ENCODE results near the gene GRK4. TPM values are rescaled to one million over a fixed set of nuclear protein-coding genes. Genes with fewer than 3 reads are reported as not detected.
"Not testable (repeated sequence)": the region's sequence is repeated elsewhere in the genome, so short reads cannot be mapped to it uniquely, and the experiment has no call there.

GRK4 gene
- total RNA-seq, 1 experiment from 2014 or later: 4.5 TPM

DNA sequence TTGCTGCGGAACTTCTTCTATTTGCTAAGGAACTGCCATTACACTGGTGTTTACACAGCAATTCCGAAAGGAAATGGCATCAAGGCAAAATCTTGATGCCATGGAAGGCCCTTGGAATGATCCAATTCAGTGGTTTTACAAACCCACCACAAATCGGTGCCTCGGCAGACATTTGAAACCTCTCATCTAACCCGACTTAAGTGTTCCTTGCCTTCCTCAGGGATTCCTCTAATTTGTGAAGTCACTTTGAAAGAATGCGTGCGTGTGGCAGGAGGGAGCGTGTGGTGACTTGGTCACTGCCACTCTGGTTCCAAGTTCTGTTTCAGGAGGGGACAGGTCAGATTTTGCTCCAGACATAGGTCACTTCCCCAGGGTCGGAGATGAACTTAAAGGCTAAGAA lies 4.9 kb upstream of the GRK4 start:
- intact Hi-C loops (cut with micrococcal nuclease): no loop called here
- Mint-ChIP-seq H3K27me3 (ENCODE audit: insufficient read depth, unreplicated experiment) (no peaks in the 10 kb centered on the region), H3K4me1 (ENCODE audit: insufficient read depth, unreplicated experiment) (peaks cover 9% of the 10 kb centered on the region), H3K9me3 (ENCODE audit: unreplicated experiment) (no peaks in the 10 kb centered on the region), H3K4me3 (ENCODE audit: unreplicated experiment) (no peak overlapping the region), H3K36me3 (ENCODE audit: insufficient read depth, unreplicated experiment) (peaks cover 76% of the 10 kb centered on the region), H3K27ac (ENCODE audit: low read depth, unreplicated experiment) (peak overlapping the region; percentile 27)
- ChIA-PET CTCF (interaction anchor here (1.5 to 1.7 kb wide), 2 partner anchors 9 to 20 kb away, joined by 3 to 6 read pairs; no protein-coding TSS in a partner anchor), POLR2A (interaction anchor here (1.5 to 2.3 kb wide), 2 partner anchors 15 to 23 kb away, joined by 5 to 6 read pairs; no protein-coding TSS in a partner anchor)
- no peak for TF ChIP-seq CTCF (IDR thresholded peaks at IDR 0.05; ENCODE audit: unreplicated experiment)
- DNase-seq (ENCODE audit: unreplicated experiment): no peak
- no TSS peak for BruUV-seq (replicated peaks)

DNA sequence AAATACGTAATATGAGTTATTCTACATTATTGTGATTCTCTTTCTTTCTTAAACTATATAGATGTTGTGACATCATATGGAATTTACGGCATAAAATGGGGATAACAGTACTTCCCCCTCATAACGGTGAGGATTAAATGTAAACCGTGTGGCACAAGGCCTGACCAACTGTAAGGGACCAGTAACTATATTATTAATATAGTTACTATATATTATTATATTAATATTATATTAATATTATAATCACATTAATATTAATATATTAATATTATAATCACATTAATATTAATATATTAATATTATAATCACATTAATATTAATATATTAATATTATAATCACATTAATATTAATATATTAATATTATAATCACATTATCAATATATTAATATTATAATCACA lies 2.9 kb upstream of the GRK4 start:
- CTCF ChIA-PET: interaction anchor here (0.6 to 0.9 kb wide), 2 partner anchors 12 to 98 kb away, joined by 4 to 6 read pairs; no protein-coding TSS in a partner anchor
- H3K27ac Mint-ChIP-seq (ENCODE audit: low read depth, unreplicated experiment); H3K27me3 Mint-ChIP-seq (ENCODE audit: insufficient read depth, unreplicated experiment); DNase-seq (ENCODE audit: unreplicated experiment); intact Hi-C loops (cut with micrococcal nuclease); H3K9me3 Mint-ChIP-seq (ENCODE audit: unreplicated experiment); H3K4me3 Mint-ChIP-seq (ENCODE audit: unreplicated experiment); POLR2A ChIA-PET; BruUV-seq (replicated peaks): not testable (repeated sequence)
- H3K4me1 Mint-ChIP-seq (ENCODE audit: insufficient read depth, unreplicated experiment): peaks cover 16% of the 10 kb centered on the region
- H3K36me3 Mint-ChIP-seq (ENCODE audit: insufficient read depth, unreplicated experiment): peaks cover 65% of the 10 kb centered on the region

DNA sequence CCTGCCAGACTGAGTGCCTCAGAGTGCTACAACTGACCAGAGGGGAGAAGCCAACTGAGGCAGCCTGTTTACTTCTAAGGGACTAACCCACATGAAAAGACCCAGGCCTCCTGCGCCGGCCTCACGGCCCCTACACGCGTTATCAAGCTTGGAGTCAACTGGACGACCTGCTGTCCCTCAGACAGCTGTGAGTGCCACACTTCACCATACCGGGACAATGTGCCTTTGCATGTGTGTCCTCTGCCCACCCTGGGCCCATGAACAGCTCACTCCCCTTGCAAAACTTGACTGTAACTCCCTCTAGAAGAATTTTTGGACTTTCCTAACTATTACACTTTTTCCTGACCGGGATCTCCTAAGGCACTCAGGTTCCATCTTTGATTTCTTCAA lies 2.0 kb upstream of the GRK4 start:
- ChIA-PET POLR2A (interaction anchor here (0.7 to 5.5 kb wide), 8 partner anchors 8 to 117 kb away, joined by 3 to 120 read pairs (median 29); no protein-coding TSS in a partner anchor), CTCF (interaction anchor here (0.5 to 4.4 kb wide), 6 partner anchors 13 to 200 kb away, joined by 3 to 25 read pairs (median 6); no protein-coding TSS in a partner anchor)
- no peak for TF ChIP-seq CTCF (IDR thresholded peaks at IDR 0.05; ENCODE audit: unreplicated experiment)
- Mint-ChIP-seq H3K9me3 (ENCODE audit: unreplicated experiment) (no peaks in the 10 kb centered on the region), H3K27me3 (ENCODE audit: insufficient read depth, unreplicated experiment) (no peaks in the 10 kb centered on the region), H3K27ac (ENCODE audit: low read depth, unreplicated experiment) (peak overlapping the region; percentile 94), H3K36me3 (ENCODE audit: insufficient read depth, unreplicated experiment) (peaks cover 60% of the 10 kb centered on the region), H3K4me3 (ENCODE audit: unreplicated experiment) (peak overlapping the region; percentile 88), H3K4me1 (ENCODE audit: insufficient read depth, unreplicated experiment) (peaks cover 16% of the 10 kb centered on the region)
- BruUV-seq (replicated peaks): no TSS peak
- intact Hi-C loops (cut with micrococcal nuclease): no loop called here
- DNase-seq (ENCODE audit: unreplicated experiment): peak; percentile 29

- Mint-ChIP-seq H3K4me3 (ENCODE audit: unreplicated experiment) (peak overlapping the region; percentile 88), H3K9me3 (ENCODE audit: unreplicated experiment) (no peaks in the 10 kb centered on the region), H3K36me3 (ENCODE audit: insufficient read depth, unreplicated experiment) (peaks cover 55% of the 10 kb centered on the region), H3K27ac (ENCODE audit: low read depth, unreplicated experiment) (peak overlapping the region; percentile 94), H3K27me3 (ENCODE audit: insufficient read depth, unreplicated experiment) (no peaks in the 10 kb centered on the region), H3K4me1 (ENCODE audit: insufficient read depth, unreplicated experiment) (peaks cover 16% of the 10 kb centered on the region)
- ChIA-PET CTCF (interaction anchor here (0.5 to 4.4 kb wide), 6 partner anchors 13 to 200 kb away, joined by 3 to 25 read pairs (median 6); no protein-coding TSS in a partner anchor), POLR2A (interaction anchor here (0.7 to 5.5 kb wide), 16 partner anchors 9 to 494 kb away, joined by 3 to 120 read pairs (median 6); partner anchors contain the start of genes HTT and HTT-AS)
- intact Hi-C loops (cut with micrococcal nuclease): loop anchor here (2.0 kb wide), 1 partner anchor 25 kb away; no protein-coding TSS in a partner anchor
- DNase-seq (ENCODE audit: unreplicated experiment): peak; percentile 39
- BruUV-seq (replicated peaks): TSS peak; percentile 62
- TF ChIP-seq CTCF (IDR thresholded peaks at IDR 0.05; ENCODE audit: unreplicated experiment): no peak
Observed at GRCh38 chr4:2961811-2962441, 1.4 kb upstream of the GRK4 start.

Data from MCF 10A (cell line).